ENCODE results near the gene GTF2F2.

Gene GTF2F2

GRCh38 chr13:45209229-45209628, 88.9 kb downstream of the GTF2F2 start:
- FAIRE-seq = no peak
- no peak for DNase-seq (ENCODE audit: low spot score)

GRCh38 chr13:45215392-45216077, 95.2 kb downstream of the GTF2F2 start:
- DNase-seq (ENCODE audit: low spot score) (no peak), FAIRE-seq (no peak)

GRCh38 chr13:45216193-45216592, 95.9 kb downstream of the GTF2F2 start:
- no peak for DNase-seq (ENCODE audit: low spot score)
- FAIRE-seq = no peak

- DNase-seq (ENCODE audit: low spot score) (no peak), FAIRE-seq (no peak)
These were observed 98.4 kb downstream of the GTF2F2 start for GRCh38 chr13:45218689-45219088.

- FAIRE-seq (no peak), DNase-seq (ENCODE audit: low spot score) (no peak)
These were observed 99.0 kb downstream of the GTF2F2 start for GRCh38 chr13:45219123-45219891.

- DNase-seq (ENCODE audit: low spot score) (peak; percentile 43), FAIRE-seq (no peak)
These were observed 99.6 kb downstream of the GTF2F2 start for GRCh38 chr13:45219938-45220375.

GRCh38 chr13:45220403-45220802, 100.1 kb downstream of the GTF2F2 start:
- DNase-seq (ENCODE audit: low spot score) (no peak), FAIRE-seq (no peak)

GRCh38 chr13:45222516-45222915, 102.2 kb downstream of the GTF2F2 start:
- FAIRE-seq (no peak), DNase-seq (ENCODE audit: low spot score) (no peak)

GRCh38 chr13:45222919-45223318, 102.6 kb downstream of the GTF2F2 start:
- no peak for DNase-seq (ENCODE audit: low spot score)
- FAIRE-seq = no peak

- FAIRE-seq (no peak), DNase-seq (ENCODE audit: low spot score) (no peak)
These were observed 103.9 kb downstream of the GTF2F2 start for GRCh38 chr13:45224176-45224575.

GRCh38 chr13:45225370-45225769, 105.1 kb downstream of the GTF2F2 start:
- FAIRE-seq = no peak
- DNase-seq (ENCODE audit: low spot score) = no peak

GRCh38 chr13:45226024-45226423, 105.7 kb downstream of the GTF2F2 start:
- no peak for FAIRE-seq

GRCh38 chr13:45228002-45228401, 107.7 kb downstream of the GTF2F2 start:
- DNase-seq (ENCODE audit: low spot score) (no peak), FAIRE-seq (no peak)

More at GRCh38 chr13:45226024-45226423, 105.7 kb downstream of the GTF2F2 start:
- no peak for DNase-seq (ENCODE audit: low spot score)

GRCh38 chr13:45229172-45229571, 108.9 kb downstream of the GTF2F2 start:
- no peak for DNase-seq (ENCODE audit: low spot score)
- no peak for FAIRE-seq

- DNase-seq (ENCODE audit: low spot score) (no peak), FAIRE-seq (no peak)
These were observed 111.0 kb downstream of the GTF2F2 start for GRCh38 chr13:45231305-45231704.

- DNase-seq (ENCODE audit: low spot score) (no peak), FAIRE-seq (no peak)
These were observed 111.4 kb downstream of the GTF2F2 start for GRCh38 chr13:45231722-45232121.

- DNase-seq (ENCODE audit: low spot score) (no peak), FAIRE-seq (no peak)
These were observed 112.3 kb downstream of the GTF2F2 start for GRCh38 chr13:45232591-45232990.

- no peak for DNase-seq (ENCODE audit: low spot score)
- no peak for FAIRE-seq
These were observed 118.9 kb downstream of the GTF2F2 start for GRCh38 chr13:45238945-45239795.

GRCh38 chr13:45240143-45240542, 119.8 kb downstream of the GTF2F2 start:
- FAIRE-seq = no peak
- no peak for DNase-seq (ENCODE audit: low spot score)

GRCh38 chr13:45242070-45242469, 121.8 kb downstream of the GTF2F2 start:
- DNase-seq (ENCODE audit: low spot score) (peak; percentile 39), FAIRE-seq (no peak)

- no peak for DNase-seq (ENCODE audit: low spot score)
- FAIRE-seq = no peak
These were observed 122.2 kb downstream of the GTF2F2 start for GRCh38 chr13:45242524-45242923.

GRCh38 chr13:45243077-45243476, 122.8 kb downstream of the GTF2F2 start:
- DNase-seq (ENCODE audit: low spot score) (no peak), FAIRE-seq (no peak)

Data from urothelium cell line (cell line).